Prostate gland (tissue), 2 donors: ENCODE data around the gene MED9.

Experiments
- POLR2A ChIP-seq: fragments of 450-650 bp; IDR thresholded peaks from one replicate; pipeline ENCODE4 v1.6.1; 2016; ENCODE audit warnings: antibody characterized with exemption, mild to moderate bottlenecking
- POLR2AphosphoS5 ChIP-seq: sonication (generic); formaldehyde crosslinking; IDR thresholded peaks from one replicate; pipeline ENCODE4 v1.6.1; 2017; ENCODE audit warnings: antibody characterized with exemption
- TF ChIP-seq, protein P1 (sequence below), 4 experiments: fragments of 200-600 bp in 2 of 4; fragments of 450-650 bp in 2 of 4; sonication (generic) in 2 of 4; IDR thresholded peaks; 1 replicate in 3 of 4; 2 replicates in 1 of 4; pipeline ENCODE4 v1.5.1; 2016 to 2019; ENCODE audit warnings: antibody characterized with exemption in 4 of 4, mild to moderate bottlenecking in 2 of 4, moderate library complexity in 2 of 4

DNA sequence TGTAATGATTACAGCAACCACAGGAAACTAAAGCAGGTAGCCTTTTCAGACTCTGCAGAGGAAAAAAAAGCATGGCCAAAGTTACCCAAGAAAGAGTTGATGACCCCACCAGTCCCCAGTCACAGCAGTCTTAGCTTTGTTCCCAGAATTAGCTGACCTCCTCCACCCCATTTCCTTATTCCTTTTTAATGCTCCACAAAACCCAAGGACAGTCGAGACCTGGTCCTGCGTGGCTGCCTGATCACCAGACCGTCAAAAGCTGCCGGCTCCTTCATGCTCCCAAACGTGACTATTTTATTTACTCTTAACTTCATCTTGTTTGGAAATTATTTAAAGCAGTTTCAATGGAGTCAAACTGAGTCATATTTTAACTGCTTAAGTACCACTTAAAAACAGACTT is 28.7 kb upstream of the MED9 start:
- TF ChIP-seq, protein P1, sequence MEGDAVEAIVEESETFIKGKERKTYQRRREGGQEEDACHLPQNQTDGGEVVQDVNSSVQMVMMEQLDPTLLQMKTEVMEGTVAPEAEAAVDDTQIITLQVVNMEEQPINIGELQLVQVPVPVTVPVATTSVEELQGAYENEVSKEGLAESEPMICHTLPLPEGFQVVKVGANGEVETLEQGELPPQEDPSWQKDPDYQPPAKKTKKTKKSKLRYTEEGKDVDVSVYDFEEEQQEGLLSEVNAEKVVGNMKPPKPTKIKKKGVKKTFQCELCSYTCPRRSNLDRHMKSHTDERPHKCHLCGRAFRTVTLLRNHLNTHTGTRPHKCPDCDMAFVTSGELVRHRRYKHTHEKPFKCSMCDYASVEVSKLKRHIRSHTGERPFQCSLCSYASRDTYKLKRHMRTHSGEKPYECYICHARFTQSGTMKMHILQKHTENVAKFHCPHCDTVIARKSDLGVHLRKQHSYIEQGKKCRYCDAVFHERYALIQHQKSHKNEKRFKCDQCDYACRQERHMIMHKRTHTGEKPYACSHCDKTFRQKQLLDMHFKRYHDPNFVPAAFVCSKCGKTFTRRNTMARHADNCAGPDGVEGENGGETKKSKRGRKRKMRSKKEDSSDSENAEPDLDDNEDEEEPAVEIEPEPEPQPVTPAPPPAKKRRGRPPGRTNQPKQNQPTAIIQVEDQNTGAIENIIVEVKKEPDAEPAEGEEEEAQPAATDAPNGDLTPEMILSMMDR (IDR thresholded peaks at IDR 0.05): no peak
- no peak for TF ChIP-seq POLR2AphosphoS5
- no peak for TF ChIP-seq POLR2A
